Uterus (tissue), 4 donors: ENCODE results near the gene EVA1A. TPM values are rescaled to one million over a fixed set of nuclear protein-coding genes. Genes with fewer than 3 reads are reported as not detected.

ENCODE experiments used
- DNase-seq, 2 donors: peaks; one replicate each; pipeline ENCODE4 v3.0.0-alpha.2; 2019 to 2020
- H3K27ac ChIP-seq, 2 donors: fragments of 200-600 bp; sonication (generic); 1 replicate in 1 of 2; 2 replicates in 1 of 2; pipeline ENCODE4 v1.5.1; 2016 to 2018
- H3K27me3 ChIP-seq, 2 donors: fragments of 200-600 bp; sonication (generic); one replicate each; pipeline ENCODE4 v1.5.1; 2018 to 2019; ENCODE audit warnings: control low read depth in 1 of 2
- H3K36me3 ChIP-seq, 2 donors: fragments of 200-600 bp; sonication (generic); one replicate each; pipeline ENCODE4 v1.5.1; 2019; ENCODE audit warnings: control low read depth in 1 of 2
- H3K4me1 ChIP-seq, 2 donors: fragments of 200-600 bp; sonication (generic); one replicate each; pipeline ENCODE4 v1.5.1; 2018 to 2019; ENCODE audit warnings: control low read depth in 1 of 2
- H3K4me3 ChIP-seq, 2 donors: fragments of 200-600 bp; sonication (generic); 1 replicate in 1 of 2; 2 replicates in 1 of 2; pipeline ENCODE4 v1.5.1; 2018 to 2019; ENCODE audit warnings: mild to moderate bottlenecking in 1 of 2
- H3K9me3 ChIP-seq, 2 donors: fragments of 200-600 bp; sonication (generic); one replicate each; pipeline ENCODE4 v1.5.1; 2019; ENCODE audit warnings: control low read depth in 1 of 2
- POLR2A ChIP-seq, 2 donors: fragments of 450-650 bp; IDR thresholded peaks; one replicate each; pipeline ENCODE4 v1.6.1; 2016; ENCODE audit warnings: antibody characterized with exemption in 2 of 2, mild to moderate bottlenecking in 1 of 2, moderate library complexity in 1 of 2
- intact Hi-C: fragments of 100-400 bp; cut with DNase I; formaldehyde crosslinking; loops from one replicate; pipeline ENCODE4 v1.15.1; 2023; ENCODE audit warnings: low total_unique reads
- total RNA-seq, 4 donors: library from RNA; depleted of rRNA in 3 of 4; stranded (reverse); fragments of >200 nt in 3 of 4; gene quantifications; one replicate each; pipeline versions ENCODE4 v1.1.0 to v1.2.4, GENCODE V29; 2014 to 2023
- TF ChIP-seq, protein P1 (sequence below), 4 experiments: fragments of 200-600 bp in 2 of 4; fragments of 450-650 bp in 2 of 4; sonication (generic) in 2 of 4; IDR thresholded peaks; one replicate each; pipeline ENCODE4 v1.5.1; 2016 to 2019; ENCODE audit warnings: antibody characterized with exemption in 4 of 4, mild to moderate bottlenecking in 2 of 4, moderate library complexity in 1 of 4
- donor health status: DM: yes; HTN: yes; CAD: no.

EVA1A gene
- total RNA-seq, 4 donors from 2014 or later, result 1.2 to 22.1 (median 2.3) TPM; not detected in 1

DNA sequence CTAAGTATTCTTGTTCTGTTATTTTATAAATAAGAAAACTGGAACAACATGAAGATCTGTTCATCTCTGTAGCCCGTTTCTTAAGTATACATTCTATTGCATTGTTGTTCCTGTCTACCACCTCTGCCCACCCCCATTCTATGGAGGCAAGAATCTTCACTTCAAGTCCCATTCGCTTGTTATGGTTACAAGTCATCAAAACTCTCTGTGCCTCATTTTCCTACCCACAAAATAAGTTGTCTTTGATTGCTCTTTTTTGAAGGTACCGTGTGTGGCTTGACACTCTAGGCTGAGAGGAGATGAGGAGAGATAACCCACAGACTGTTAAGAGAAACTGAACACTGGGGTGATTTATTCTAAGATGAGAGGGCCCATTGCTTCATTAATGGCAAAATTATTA, 2.9 kb upstream of the EVA1A start:
- H3K4me1 ChIP-seq, result no peaks in the 10 kb centered on the region
- TF ChIP-seq, protein P1, sequence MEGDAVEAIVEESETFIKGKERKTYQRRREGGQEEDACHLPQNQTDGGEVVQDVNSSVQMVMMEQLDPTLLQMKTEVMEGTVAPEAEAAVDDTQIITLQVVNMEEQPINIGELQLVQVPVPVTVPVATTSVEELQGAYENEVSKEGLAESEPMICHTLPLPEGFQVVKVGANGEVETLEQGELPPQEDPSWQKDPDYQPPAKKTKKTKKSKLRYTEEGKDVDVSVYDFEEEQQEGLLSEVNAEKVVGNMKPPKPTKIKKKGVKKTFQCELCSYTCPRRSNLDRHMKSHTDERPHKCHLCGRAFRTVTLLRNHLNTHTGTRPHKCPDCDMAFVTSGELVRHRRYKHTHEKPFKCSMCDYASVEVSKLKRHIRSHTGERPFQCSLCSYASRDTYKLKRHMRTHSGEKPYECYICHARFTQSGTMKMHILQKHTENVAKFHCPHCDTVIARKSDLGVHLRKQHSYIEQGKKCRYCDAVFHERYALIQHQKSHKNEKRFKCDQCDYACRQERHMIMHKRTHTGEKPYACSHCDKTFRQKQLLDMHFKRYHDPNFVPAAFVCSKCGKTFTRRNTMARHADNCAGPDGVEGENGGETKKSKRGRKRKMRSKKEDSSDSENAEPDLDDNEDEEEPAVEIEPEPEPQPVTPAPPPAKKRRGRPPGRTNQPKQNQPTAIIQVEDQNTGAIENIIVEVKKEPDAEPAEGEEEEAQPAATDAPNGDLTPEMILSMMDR (IDR thresholded peaks at IDR 0.05), result no peak
- no peak for TF ChIP-seq POLR2A (IDR thresholded peaks at IDR 0.05)
- no peaks in the 10 kb centered on the region for H3K9me3 ChIP-seq
- H3K27me3 ChIP-seq, result no peaks in the 10 kb centered on the region
- no peak overlapping the region for H3K27ac ChIP-seq
- no peak overlapping the region for H3K4me3 ChIP-seq
- intact Hi-C loops, result no loop called here
- no peaks in the 10 kb centered on the region for H3K36me3 ChIP-seq
- no peak for DNase-seq

DNA sequence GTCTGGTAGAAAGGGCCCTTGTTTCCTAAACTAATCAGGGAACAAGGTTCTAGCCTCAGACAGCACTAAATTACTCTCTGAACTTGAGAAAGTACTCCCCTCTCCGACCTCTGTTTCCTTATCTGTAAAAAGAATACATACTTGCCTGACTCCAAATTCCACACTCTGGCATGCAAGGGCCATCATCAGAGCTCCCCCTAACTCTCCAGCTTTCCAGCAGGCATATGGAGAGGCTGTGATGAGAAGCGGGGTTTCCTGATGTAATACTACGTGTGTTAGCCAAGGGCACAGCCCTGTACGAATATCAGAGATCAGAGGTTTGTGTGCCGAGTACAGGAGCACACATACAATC, 1.8 kb upstream of the EVA1A start:
- intact Hi-C loops, result no loop called here

DNA sequence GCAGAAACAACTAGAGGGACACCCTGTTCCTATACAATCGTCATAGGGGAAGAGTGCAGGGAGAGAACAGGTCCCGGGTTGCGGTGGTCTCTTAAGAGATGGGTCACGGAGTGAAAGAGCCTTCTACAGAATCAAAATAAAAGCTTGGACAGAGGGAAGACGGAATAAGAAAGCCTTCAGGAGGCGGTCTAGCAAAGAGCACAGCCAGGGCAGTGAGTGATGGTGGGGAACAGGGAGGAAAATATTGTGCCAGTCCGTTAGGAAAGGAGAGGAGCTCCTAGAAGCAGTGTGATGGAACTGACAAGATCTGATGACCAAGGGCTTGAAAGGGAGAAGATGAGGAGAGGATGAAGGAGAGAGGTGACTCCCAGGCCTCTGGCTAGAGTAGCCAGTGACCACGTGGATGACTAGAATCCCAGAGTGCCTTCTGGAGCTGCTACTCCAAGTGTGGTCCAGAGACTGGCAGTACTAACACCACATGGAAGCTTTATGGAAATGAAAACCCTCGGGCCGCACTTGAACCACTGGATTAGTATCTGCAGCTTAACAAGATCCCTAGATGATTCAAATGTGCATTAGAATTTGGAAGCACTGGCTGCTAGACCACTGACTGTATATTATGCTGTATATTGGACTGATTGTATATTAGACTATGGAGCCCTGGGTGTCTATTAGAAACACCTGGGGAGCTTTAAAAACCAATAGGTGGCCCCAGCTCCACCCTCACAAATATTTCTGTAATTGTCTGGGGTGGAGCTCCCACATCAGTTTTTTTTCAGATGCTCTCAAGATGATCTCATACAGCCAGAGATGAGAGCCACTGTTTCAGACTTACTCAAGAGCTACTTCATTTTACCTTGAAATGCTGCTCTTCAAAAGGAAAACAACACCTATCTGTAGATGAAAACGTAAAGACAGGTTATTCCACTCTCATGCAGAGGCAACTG, 1.1 kb upstream of the EVA1A start:
- peak overlapping the region in 1 of 2 donors; percentile 49 for H3K4me3 ChIP-seq
- H3K27ac ChIP-seq, result peak overlapping the region; percentile 60 to 62
- intact Hi-C loops, result no loop called here
- no peaks in the 10 kb centered on the region for H3K36me3 ChIP-seq
- H3K4me1 ChIP-seq, result no peaks in the 10 kb centered on the region
- no peaks in the 10 kb centered on the region for H3K9me3 ChIP-seq
- H3K27me3 ChIP-seq, result no peaks in the 10 kb centered on the region
- TF ChIP-seq, protein P1 (IDR thresholded peaks at IDR 0.05), result no peak
- no peak for TF ChIP-seq POLR2A (IDR thresholded peaks at IDR 0.05)
- DNase-seq, result no peak

More for the DNA sequence above, 1.8 kb upstream of the EVA1A start:
- Histone ChIP-seq H3K4me1 (no peaks in the 10 kb centered on the region), H3K36me3 (no peaks in the 10 kb centered on the region), H3K4me3 (no peak overlapping the region), H3K27me3 (no peaks in the 10 kb centered on the region), H3K27ac (no peak overlapping the region), H3K9me3 (no peaks in the 10 kb centered on the region)
- DNase-seq, result no peak
- TF ChIP-seq POLR2A (IDR thresholded peaks at IDR 0.05), result no peak
- TF ChIP-seq, protein P1 (IDR thresholded peaks at IDR 0.05), result no peak

DNA sequence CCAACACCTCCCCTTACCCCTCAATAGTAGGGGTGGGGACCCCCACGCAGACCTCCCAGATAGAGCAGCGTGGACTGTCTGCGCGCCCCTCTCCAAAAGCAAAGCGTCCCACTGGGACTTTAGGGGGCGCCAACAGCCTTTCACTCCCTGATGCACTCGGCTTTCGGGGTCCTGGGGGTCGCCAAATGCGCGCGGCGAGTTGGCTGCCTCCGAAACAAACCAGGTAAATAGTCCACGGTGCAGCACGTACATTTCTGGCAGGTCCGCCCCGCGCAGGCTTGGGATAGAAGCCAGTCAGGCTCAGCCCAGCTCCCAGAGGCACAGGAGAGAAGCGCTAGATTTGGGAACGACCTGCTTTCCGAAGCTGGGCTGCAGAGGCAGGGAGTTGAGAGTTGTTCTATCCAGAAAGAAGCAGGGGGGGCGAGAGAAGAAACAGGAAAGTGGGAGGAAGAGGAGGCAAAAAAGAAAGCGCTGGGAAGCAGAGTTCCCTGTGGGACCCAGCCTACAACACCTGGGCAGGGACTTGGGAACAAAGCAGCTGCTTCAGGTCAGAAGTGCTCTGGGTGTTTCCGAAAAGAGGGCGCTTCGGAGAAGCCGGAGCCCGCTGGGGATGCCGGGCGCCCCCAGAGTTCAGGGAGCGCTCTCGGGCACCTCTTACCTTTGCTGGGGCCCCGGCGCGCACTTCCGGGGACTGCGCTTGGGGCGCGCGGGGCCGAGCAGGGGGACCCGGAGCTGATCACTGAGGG, 544 bp downstream of the EVA1A start:
- no peaks in the 10 kb centered on the region for H3K4me1 ChIP-seq
- TF ChIP-seq POLR2A (IDR thresholded peaks at IDR 0.05), result no peak
- TF ChIP-seq, protein P1 (IDR thresholded peaks at IDR 0.05), result peak in 2 of 4 experiments; percentile 8 to 13
- intact Hi-C loops, result no loop called here
- H3K9me3 ChIP-seq, result no peaks in the 10 kb centered on the region
- H3K27ac ChIP-seq, result peak overlapping the region; percentile 60 to 62
- DNase-seq, result peak in 1 of 2 donors; percentile 16
- H3K4me3 ChIP-seq, result peak overlapping the region; percentile 43 to 49
- no peaks in the 10 kb centered on the region for H3K36me3 ChIP-seq
- no peaks in the 10 kb centered on the region for H3K27me3 ChIP-seq

DNA sequence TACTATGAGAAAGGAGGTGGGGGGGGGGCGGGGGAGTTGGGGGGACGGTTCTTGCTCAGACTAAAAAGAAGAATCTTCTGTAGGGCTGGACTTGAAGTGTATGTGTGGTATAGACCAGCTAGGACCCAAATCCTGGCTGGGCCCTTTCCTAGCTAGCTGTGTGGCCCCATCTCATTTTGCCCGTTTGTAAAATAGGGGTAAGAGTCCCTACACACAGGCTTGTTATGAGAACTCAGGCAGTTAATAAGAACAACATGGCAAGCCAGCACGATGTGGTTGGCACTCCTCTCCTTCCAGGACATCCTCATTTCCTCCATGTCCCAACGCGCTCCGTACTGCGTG, 1.1 kb downstream of the EVA1A start:
- no peaks in the 10 kb centered on the region for H3K9me3 ChIP-seq
- no peaks in the 10 kb centered on the region for H3K4me1 ChIP-seq
- no peak overlapping the region for H3K27ac ChIP-seq
- TF ChIP-seq POLR2A (IDR thresholded peaks at IDR 0.05), result no peak
- TF ChIP-seq, protein P1 (IDR thresholded peaks at IDR 0.05), result no peak
- no peaks in the 10 kb centered on the region for H3K27me3 ChIP-seq
- no peaks in the 10 kb centered on the region for H3K36me3 ChIP-seq
- intact Hi-C loops, result no loop called here
- no peak for DNase-seq
- H3K4me3 ChIP-seq, result peak overlapping the region; percentile 43 to 49
